ENCODE results near the gene AKIRIN1. TPM values are rescaled to one million over a fixed set of nuclear protein-coding genes. Genes with fewer than 3 reads are reported as not detected.
"Not testable (repeated sequence)": the region's sequence is repeated elsewhere in the genome, so short reads cannot be mapped to it uniquely, and the experiment has no call there.

Gene AKIRIN1
- total and polyA plus RNA-seq, 5 experiments from 2014 or later: 74.5 to 99.2 (median 92.9) TPM

DNA sequence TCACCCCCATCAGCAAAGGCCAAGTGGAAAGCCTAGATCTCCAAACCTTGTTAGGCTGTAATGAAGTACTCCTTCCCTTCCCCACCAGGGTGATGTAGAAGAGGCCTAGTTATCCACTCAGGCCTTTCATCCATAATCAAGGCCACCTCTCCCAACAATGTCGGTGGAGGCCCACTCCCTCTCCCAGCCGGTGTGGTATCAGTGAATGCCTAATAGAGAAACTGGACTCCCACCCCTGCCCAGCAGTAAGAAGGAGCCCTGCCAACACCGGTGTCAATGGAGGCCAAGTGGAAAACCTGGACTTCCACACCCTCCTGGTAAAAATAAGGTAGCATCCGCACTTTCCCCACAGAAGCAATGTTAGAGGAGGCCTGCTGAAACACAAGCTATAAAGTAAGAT, 58.9 kb downstream of the AKIRIN1 start:
- peaks cover 0 to 26% (median 16%) of the 10 kb centered on the region in 3 donors for H3K36me3 Mint-ChIP-seq
- DNase-seq: no peak
- no peak for ATAC-seq
- no peaks in the 10 kb centered on the region for H3K9me3 Mint-ChIP-seq
- no peaks in the 10 kb centered on the region for H3K27me3 Mint-ChIP-seq
- POLR2A ChIA-PET: no interaction called here
- peaks cover 3 to 7% (median 5%) of the 10 kb centered on the region in 4 donors for H3K4me1 Mint-ChIP-seq
- H3K27ac Mint-ChIP-seq: peak overlapping the region in 2 of 10 donors; percentile 8 to 25
- peak overlapping the region in 1 of 10 donors; percentile 48 for H3K4me3 Mint-ChIP-seq

DNA sequence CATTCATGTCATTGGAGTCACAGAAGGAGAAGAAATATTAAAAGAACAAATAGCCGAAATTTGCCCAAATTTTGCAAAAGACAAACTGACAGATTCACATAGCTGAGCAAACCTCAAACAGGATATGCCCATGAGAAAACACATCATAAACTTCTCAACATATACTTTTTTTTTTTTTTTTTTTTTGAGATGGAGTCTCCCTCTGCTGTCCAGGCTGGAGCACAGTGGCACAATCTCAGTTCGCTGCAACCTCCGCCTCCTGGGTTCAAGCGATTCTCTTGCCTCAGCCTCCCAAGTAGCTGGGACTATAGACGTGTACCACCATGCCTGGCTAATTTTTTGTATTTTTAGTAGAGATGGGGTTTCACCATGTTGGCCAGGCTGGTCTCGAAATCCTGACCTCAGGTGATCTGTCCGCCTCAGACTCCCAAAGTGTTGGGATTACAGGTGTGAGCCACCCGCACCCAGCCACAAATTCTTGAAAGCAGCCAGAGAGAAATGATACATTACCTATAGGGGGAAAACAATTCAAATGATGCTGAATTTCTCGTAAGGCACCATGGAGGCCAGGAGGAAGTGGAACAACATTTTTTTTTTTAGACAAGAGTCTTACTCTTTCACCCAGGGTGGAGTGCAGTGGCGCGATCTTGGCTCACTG, 60.2 kb downstream of the AKIRIN1 start:
- not testable (repeated sequence) for ATAC-seq, H3K4me3 Mint-ChIP-seq, H3K9me3 Mint-ChIP-seq, H3K27me3 Mint-ChIP-seq, H3K4me1 Mint-ChIP-seq
- peak overlapping the region in 5 of 10 donors; percentile 8 to 68 (median 47) for H3K27ac Mint-ChIP-seq
- POLR2A ChIA-PET: interaction anchor here (0.6 to 0.7 kb wide), 2 partner anchors 11 to 112 kb away, joined by 3 to 7 read pairs; no protein-coding TSS in a partner anchor
- peak in 1 of 10 donors; percentile 10 for DNase-seq
- H3K36me3 Mint-ChIP-seq: peaks cover 0 to 26% (median 16%) of the 10 kb centered on the region in 3 donors

DNA sequence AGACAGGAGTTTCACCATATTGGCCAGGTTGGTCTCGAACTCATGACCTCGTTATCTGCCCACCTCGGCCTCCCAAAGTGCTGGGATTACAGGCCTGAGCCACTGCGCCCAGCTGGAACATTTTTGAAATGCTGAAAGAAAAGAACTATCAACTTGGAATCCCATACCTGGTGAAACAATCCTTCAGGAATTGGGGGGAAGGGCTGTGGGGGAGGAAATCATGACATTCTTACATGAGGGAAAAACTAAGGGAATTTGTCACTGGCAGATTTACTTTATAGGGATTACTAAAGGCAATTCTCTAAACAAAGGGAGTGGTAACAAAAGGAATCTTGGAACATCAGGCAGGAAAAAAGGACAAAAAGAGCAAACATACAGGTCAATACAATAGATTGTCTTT, 60.9 kb downstream of the AKIRIN1 start:
- H3K4me3 Mint-ChIP-seq: no peak overlapping the region
- DNase-seq: no peak
- peaks cover 3 to 7% (median 5%) of the 10 kb centered on the region in 4 donors for H3K4me1 Mint-ChIP-seq
- no peak for ATAC-seq
- POLR2A ChIA-PET: interaction anchor here (0.7 kb wide), 1 partner anchor 10 kb away, joined by 7 read pairs; no protein-coding TSS in a partner anchor
- no peaks in the 10 kb centered on the region for H3K9me3 Mint-ChIP-seq
- H3K27me3 Mint-ChIP-seq: no peaks in the 10 kb centered on the region
- peaks cover 0 to 23% (median 16%) of the 10 kb centered on the region in 3 donors for H3K36me3 Mint-ChIP-seq
- H3K27ac Mint-ChIP-seq: peak overlapping the region in 1 of 10 donors; percentile 8

DNA sequence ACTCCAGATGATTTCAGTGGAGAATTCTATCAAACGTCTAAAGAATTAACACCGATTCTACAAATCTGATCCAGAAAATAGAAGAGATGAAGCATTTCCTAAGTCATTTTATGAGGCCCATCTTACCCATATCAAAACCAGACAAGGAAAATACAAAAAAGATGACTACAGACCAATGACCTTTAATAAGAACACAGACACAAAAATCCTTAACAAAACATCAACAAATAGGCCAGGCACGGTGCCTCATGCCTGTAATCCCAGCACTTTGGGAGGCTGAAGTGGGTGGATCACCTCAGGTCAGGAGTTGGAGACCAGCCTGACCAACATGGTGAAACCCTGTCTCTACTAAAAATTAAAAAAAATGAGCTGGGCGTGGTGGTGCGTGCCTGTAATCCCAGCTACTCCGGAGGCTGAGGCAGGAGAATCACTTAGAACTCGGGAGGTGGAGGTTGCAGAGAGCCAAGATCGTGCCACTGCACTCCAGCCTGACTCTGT, 64.2 kb downstream of the AKIRIN1 start:
- H3K36me3 Mint-ChIP-seq, H3K27me3 Mint-ChIP-seq, H3K27ac Mint-ChIP-seq, H3K4me3 Mint-ChIP-seq, DNase-seq, H3K9me3 Mint-ChIP-seq, ATAC-seq, H3K4me1 Mint-ChIP-seq, POLR2A ChIA-PET: not testable (repeated sequence)

Other genes with a start within 250 kb of the AKIRIN1 start
- gene RRAGC, start 131.5 kb upstream of the AKIRIN1 start, total RNA-seq: 10 to 100 TPM; 24.8 to 26.4 TPM
- 1 to 10 TPM; 5.6 to 6.7 (median 6.5) TPM for gene RRAGC, start 131.5 kb upstream of the AKIRIN1 start, polyA plus RNA-seq
- 10 to 100 TPM; 12.4 to 13.8 TPM for gene MYCBP, start 117.9 kb upstream of the AKIRIN1 start, total RNA-seq
- gene MYCBP, start 117.9 kb upstream of the AKIRIN1 start, polyA plus RNA-seq: 10 to 100 TPM; 49.6 to 63.8 (median 59.5) TPM
- not detected for gene GJA9, start 109.7 kb upstream of the AKIRIN1 start, total RNA-seq
- not detected for gene GJA9, start 109.7 kb upstream of the AKIRIN1 start, polyA plus RNA-seq
- not detected for gene RHBDL2, start 49.4 kb upstream of the AKIRIN1 start, total RNA-seq
- gene RHBDL2, start 49.4 kb upstream of the AKIRIN1 start, polyA plus RNA-seq: under 1 TPM in 1 of 3 donors, not detected in 2; 0.14 TPM
- gene NDUFS5, start 35.1 kb downstream of the AKIRIN1 start, total RNA-seq: 100 to 1,000 TPM; 104 to 118 TPM
- 100 to 1,000 TPM; 614 to 657 (median 626) TPM for gene NDUFS5, start 35.1 kb downstream of the AKIRIN1 start, polyA plus RNA-seq
- gene MACF1, start 213.4 kb downstream of the AKIRIN1 start, total RNA-seq: 100 to 1,000 TPM; 215 to 222 TPM
- gene MACF1, start 213.4 kb downstream of the AKIRIN1 start, polyA plus RNA-seq: 10 to 100 TPM; 13.4 to 60.8 (median 14.7) TPM